Endodermal cell (in vitro differentiated cells): Measurements from ENCODE around the gene NAIF1. TPM values are rescaled to one million over a fixed set of nuclear protein-coding genes. Genes with fewer than 3 reads are reported as not detected.
A peak's percentile ranks its signal among the peaks of the same experiment; 100 is the strongest.
"Not testable (repeated sequence)": the region's sequence is repeated elsewhere in the genome, so short reads cannot be mapped to it uniquely, and the experiment has no call there.

Experiments
- DNase-seq: peaks from one replicate; pipeline ENCODE4 v3.0.0-alpha.2; 2017
- H3K27ac ChIP-seq: 2 replicates; pipeline ENCODE4 v1.5.1; 2013; ENCODE audit warnings: mild to moderate bottlenecking, low read depth, low read length, moderate library complexity
- H3K27me3 ChIP-seq: 2 replicates; pipeline ENCODE4 v1.6.1; 2013; ENCODE audit warnings: mild to moderate bottlenecking, low read length, moderate library complexity; ENCODE audit not compliant: insufficient read depth, control insufficient read depth, poor library complexity, severe bottlenecking
- H3K36me3 ChIP-seq: 2 replicates; pipeline ENCODE4 v1.7.0; 2013; ENCODE audit warnings: mild to moderate bottlenecking, low read length, moderate library complexity; ENCODE audit not compliant: control insufficient read depth, insufficient read depth
- H3K4me1 ChIP-seq: one replicate; pipeline ENCODE4 v1.7.0; 2013; ENCODE audit warnings: low read length; ENCODE audit not compliant: control insufficient read depth, insufficient read depth
- H3K4me3 ChIP-seq: 2 replicates; pipeline ENCODE4 v1.5.1; 2013; ENCODE audit warnings: mild to moderate bottlenecking, low read length, moderate library complexity
- H3K9ac ChIP-seq: 2 replicates; pipeline ENCODE4 v1.6.1; 2013; ENCODE audit warnings: mild to moderate bottlenecking, low read length, moderate library complexity; ENCODE audit not compliant: poor library complexity, severe bottlenecking; ENCODE audit errors: extremely low read depth
- H3K9me3 ChIP-seq: 2 replicates; pipeline ENCODE4 v1.6.1; 2013; ENCODE audit warnings: mild to moderate bottlenecking, low read length, moderate library complexity; ENCODE audit not compliant: control insufficient read depth
- H3K27ac Mint-ChIP-seq: 2 replicates; pipeline ENCODE4 v1.8.0; 2020; ENCODE audit warnings: mixed read lengths
- H3K27me3 Mint-ChIP-seq: 2 replicates; pipeline ENCODE4 v1.8.0; 2021; ENCODE audit warnings: mild to moderate bottlenecking, mixed read lengths; ENCODE audit not compliant: insufficient read depth
- H3K36me3 Mint-ChIP-seq: 2 replicates; pipeline ENCODE4 v1.8.0; 2020; ENCODE audit warnings: low read depth, mixed read lengths
- H3K4me1 Mint-ChIP-seq: 2 replicates; pipeline ENCODE4 v1.8.0; 2020; ENCODE audit warnings: mixed read lengths
- H3K4me3 Mint-ChIP-seq: 2 replicates; pipeline ENCODE4 v1.8.0; 2020; ENCODE audit warnings: mild to moderate bottlenecking, moderate library complexity, mixed read lengths
- H3K9me3 Mint-ChIP-seq: 2 replicates; pipeline ENCODE4 v1.8.0; 2020; ENCODE audit warnings: mild to moderate bottlenecking, mixed read lengths
- CTCF ChIP-seq: fragments of 200-600 bp; sonication (generic); conservative IDR thresholded peaks from 2 replicates; pipeline ENCODE4 v1.5.0; 2021; ENCODE audit warnings: antibody characterized with exemption, mild to moderate bottlenecking
- WGBS, 2 experiments: methylation state at CpG; one replicate each; pipeline versions ENCODE4 v1.1.5 to v1.1.7; 2013; ENCODE audit warnings: missing lambda C conversion rate in 2 of 2, mixed read lengths in 1 of 2; ENCODE audit not compliant: insufficient coverage in 1 of 2, insufficient read length in 1 of 2; 5-methylcytosine and 5-hydroxymethylcytosine counted together
- total RNA-seq, 2 donors: library from RNA; stranded (reverse); fragmentation: NEBNext Ultra II Directional in 1 of 2; extraction: Animal tissue kit (Norgen Biotek cat#: 25700) in 1 of 2; gene quantifications; 2 replicates in 1 of 2; 3 replicates in 1 of 2; pipeline ENCODE4 v1.2.1, GENCODE V29; 2021

Gene NAIF1
- total RNA-seq, 2 donors from 2014 or later, result 6.2 to 6.6 TPM

GRCh38 chr9:128036522-128036921, 30.6 kb downstream of the NAIF1 start:
- H3K4me3 Mint-ChIP-seq, H3K9me3 ChIP-seq, H3K27ac Mint-ChIP-seq, H3K27me3 Mint-ChIP-seq, H3K27me3 ChIP-seq, H3K9ac ChIP-seq, H3K4me3 ChIP-seq, DNase-seq, H3K27ac ChIP-seq, H3K9me3 Mint-ChIP-seq, H3K36me3 Mint-ChIP-seq, H3K4me1 ChIP-seq, H3K4me1 Mint-ChIP-seq, H3K36me3 ChIP-seq: not testable (repeated sequence)
- WGBS, 2 experiments, result 50% methylated on average over 3 of the region's 3 CpGs; no CpG with 5 or more reads in 1 of the 2 experiments

GRCh38 chr9:128034821-128035652, 32.1 kb downstream of the NAIF1 start:
- no peaks in the 10 kb centered on the region for H3K27me3 ChIP-seq
- Mint-ChIP-seq H3K27me3 (no peaks in the 10 kb centered on the region), H3K4me1 (peaks cover 2% of the 10 kb centered on the region), H3K9me3 (no peaks in the 10 kb centered on the region), H3K4me3 (no peak overlapping the region), H3K36me3 (no peaks in the 10 kb centered on the region), H3K27ac (no peak overlapping the region)
- 33 to 41% methylated on average over 4 to 8 of the region's 8 CpGs for WGBS, 2 experiments
- no peaks in the 10 kb centered on the region for H3K4me1 ChIP-seq
- no peaks in the 10 kb centered on the region for H3K9me3 ChIP-seq
- H3K4me3 ChIP-seq, result no peak overlapping the region
- no peak overlapping the region for H3K27ac ChIP-seq
- H3K9ac ChIP-seq, result no peak overlapping the region
- peak; percentile 95 for TF ChIP-seq CTCF
- H3K36me3 ChIP-seq, result no peaks in the 10 kb centered on the region
- DNase-seq, result peak; percentile 94

- Mint-ChIP-seq H3K9me3 (no peaks in the 10 kb centered on the region), H3K4me3 (no peak overlapping the region), H3K4me1 (peaks cover 2% of the 10 kb centered on the region), H3K27ac (peak overlapping the region; percentile 79), H3K27me3 (no peaks in the 10 kb centered on the region), H3K36me3 (no peaks in the 10 kb centered on the region)
- TF ChIP-seq CTCF, result no peak
- Histone ChIP-seq H3K27ac (no peak overlapping the region), H3K9me3 (no peaks in the 10 kb centered on the region), H3K4me1 (no peaks in the 10 kb centered on the region), H3K9ac (peak overlapping the region; percentile 30), H3K4me3 (no peak overlapping the region), H3K36me3 (no peaks in the 10 kb centered on the region), H3K27me3 (no peaks in the 10 kb centered on the region)
- 79 to 81% methylated on average over 3 to 4 of the region's 4 CpGs for WGBS, 2 experiments
- DNase-seq, result no peak
Observed at GRCh38 chr9:128033609-128034008, 33.5 kb downstream of the NAIF1 start.
